DOHH2 (cell line): ENCODE measurements around the gene PTTG1.
A peak's percentile ranks its signal among the peaks of the same experiment; 100 is the strongest.

Source experiments
- H3F3A ChIP-seq: fragments of 200-600 bp; sonication (generic), shearing (Covaris generic); 2 replicates; pipeline ENCODE4 v1.6.0; 2016; ENCODE audit warnings: antibody characterized with exemption, mild to moderate bottlenecking; ENCODE audit not compliant: control insufficient read depth, insufficient read depth
- H3K27ac ChIP-seq: fragments of 200-600 bp; sonication (generic); 2 replicates; pipeline ENCODE4 v1.5.1; 2014; ENCODE audit warnings: low read depth, mild to moderate bottlenecking, low read length, moderate library complexity
- H3K27me3 ChIP-seq: fragments of 200-600 bp; sonication (generic); 2 replicates; pipeline ENCODE4 v1.6.1; 2014; ENCODE audit warnings: mild to moderate bottlenecking, low read length, mixed read lengths; ENCODE audit not compliant: control insufficient read depth
- H3K36me3 ChIP-seq: fragments of 200-600 bp; sonication (generic); 2 replicates; pipeline ENCODE4 v1.6.1; 2014; ENCODE audit warnings: mild to moderate bottlenecking, low read length, moderate library complexity, mixed read lengths; ENCODE audit not compliant: control insufficient read depth
- H3K4me1 ChIP-seq: fragments of 200-600 bp; sonication (generic); 2 replicates; pipeline ENCODE4 v1.6.1; 2014; ENCODE audit warnings: mild to moderate bottlenecking, low read length, mixed read lengths; ENCODE audit not compliant: control insufficient read depth
- H3K4me2 ChIP-seq: fragments of 200-600 bp; sonication (generic); 2 replicates; pipeline ENCODE4 v1.6.0; 2014; ENCODE audit warnings: mild to moderate bottlenecking, low read length, moderate library complexity
- H3K4me3 ChIP-seq: fragments of 200-600 bp; sonication (generic); 2 replicates; pipeline ENCODE4 v1.5.1; 2014; ENCODE audit warnings: mild to moderate bottlenecking, low read length, mixed read lengths
- H3K79me2 ChIP-seq: fragments of 200-600 bp; sonication (generic); 2 replicates; pipeline ENCODE4 v1.6.1; 2014; ENCODE audit warnings: mild to moderate bottlenecking, low read length, mixed read lengths; ENCODE audit not compliant: control insufficient read depth
- H3K9me2 ChIP-seq: fragments of 200-600 bp; sonication (generic); replicated peaks from 2 replicates; pipeline ENCODE4 v1.6.1; 2014; ENCODE audit warnings: mild to moderate bottlenecking, low read length, mixed read lengths; ENCODE audit not compliant: control insufficient read depth
- H3K9me3 ChIP-seq: fragments of 200-600 bp; sonication (generic); 2 replicates; pipeline ENCODE4 v1.6.1; 2014; ENCODE audit warnings: antibody characterized with exemption, low read length, mixed read lengths; ENCODE audit not compliant: control insufficient read depth, insufficient read depth
- H4K20me1 ChIP-seq: fragments of 200-600 bp; sonication (generic); 2 replicates; pipeline ENCODE4 v1.6.0; 2014; ENCODE audit warnings: low read depth, mild to moderate bottlenecking, antibody characterized with exemption, low read length, moderate library complexity; ENCODE audit not compliant: control insufficient read depth, insufficient read depth
- CTCF ChIP-seq: fragments of 200-600 bp; sonication (generic); IDR thresholded peaks from one replicate; pipeline ENCODE4 v1.5.1; 2014; ENCODE audit warnings: antibody characterized with exemption, mild to moderate bottlenecking, low read depth, low read length; ENCODE audit not compliant: poor library complexity, severe bottlenecking
- EZH2phosphoT487 ChIP-seq: fragments of 200-600 bp; sonication (generic); IDR thresholded peaks from 2 replicates; pipeline ENCODE4 v1.6.1; 2017; ENCODE audit warnings: borderline replicate concordance, mild to moderate bottlenecking, antibody characterized with exemption, low read length, moderate library complexity, mixed read lengths

PTTG1 gene

GRCh38 chr5:160421625-160422258 is at the start of gene PTTG1:
PTTG1 (plus strand) TSS chr5:160421855; CDS start chr5:160422313, 458 bp downstream.
- Histone ChIP-seq H4K20me1 (no peaks in the 10 kb centered on the region), H3K36me3 (peaks cover 55% of the 10 kb centered on the region), H3K4me1 (peaks cover 75% of the 10 kb centered on the region), H3K9me3 (no peaks in the 10 kb centered on the region), H3K9me2 (no peaks in the 10 kb centered on the region), H3K27ac (peak within 1 kb of the TSS; percentile 95), H3K79me2 (peaks cover 83% of the 10 kb centered on the region), H3K4me2 (peak within 1 kb of the TSS; percentile 77), H3K27me3 (no peaks in the 10 kb centered on the region), H3F3A (peaks cover 37% of the 10 kb centered on the region), H3K4me3 (peak within 1 kb of the TSS; percentile 93)
- TF ChIP-seq EZH2phosphoT487 (no peak), CTCF (no peak)

DNA sequence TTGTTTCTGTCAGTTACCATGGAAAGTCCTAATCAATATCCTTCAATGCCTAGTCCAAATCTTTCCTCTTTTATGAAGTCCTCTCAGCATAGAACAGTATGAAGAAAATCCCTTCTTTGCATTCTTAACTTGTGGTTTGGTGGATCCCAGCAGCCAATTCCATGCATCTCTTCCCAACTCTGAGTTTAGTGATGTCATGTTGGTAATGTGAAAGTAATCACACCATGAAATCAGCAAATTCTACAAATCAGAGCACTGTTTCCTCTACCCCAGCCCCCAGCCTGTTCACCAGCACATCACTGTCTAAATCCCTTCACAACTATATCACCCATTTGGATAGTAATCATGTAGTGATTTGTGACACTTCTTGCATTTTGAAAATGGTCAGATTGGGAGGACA is 46.5 kb upstream of the PTTG1 start:
- peaks cover 10% of the 10 kb centered on the region for H3K4me1 ChIP-seq
- H3K27ac ChIP-seq, result no peak overlapping the region
- H3K79me2 ChIP-seq, result no peaks in the 10 kb centered on the region
- no peak overlapping the region for H3K4me2 ChIP-seq
- H3K9me3 ChIP-seq, result no peaks in the 10 kb centered on the region
- no peaks in the 10 kb centered on the region for H3F3A ChIP-seq
- TF ChIP-seq CTCF (no peak), EZH2phosphoT487 (no peak)
- no peaks in the 10 kb centered on the region for H4K20me1 ChIP-seq
- no peak overlapping the region for H3K4me3 ChIP-seq
- H3K27me3 ChIP-seq, result peaks cover 19% of the 10 kb centered on the region
- no peaks in the 10 kb centered on the region for H3K36me3 ChIP-seq
- no peaks in the 10 kb centered on the region for H3K9me2 ChIP-seq

DNA sequence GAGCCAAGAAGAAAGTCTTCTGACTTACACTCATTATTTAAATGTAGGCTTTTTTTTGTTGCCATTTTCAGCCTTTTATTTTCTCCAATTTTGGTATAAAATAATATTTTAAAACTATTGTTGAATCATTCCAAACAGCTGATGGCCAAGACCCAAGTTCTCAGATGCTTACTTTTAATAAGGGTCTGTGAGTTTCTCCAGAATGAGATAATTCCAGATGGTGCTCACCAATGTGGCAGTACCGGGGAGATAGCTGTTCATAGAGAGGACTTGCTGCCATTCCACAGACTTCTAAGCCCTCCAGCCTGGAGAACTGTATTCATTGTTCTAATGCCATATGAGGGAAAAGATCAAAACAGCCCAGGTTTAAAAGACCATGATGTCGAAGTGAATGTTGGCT is 46.0 kb upstream of the PTTG1 start:
- Histone ChIP-seq H3F3A (no peaks in the 10 kb centered on the region), H3K9me2 (no peaks in the 10 kb centered on the region)

More for the DNA sequence above, 46.0 kb upstream of the PTTG1 start:
- H3K4me3 ChIP-seq, result no peak overlapping the region
- no peaks in the 10 kb centered on the region for H3K36me3 ChIP-seq
- no peak overlapping the region for H3K27ac ChIP-seq
- H4K20me1 ChIP-seq, result no peaks in the 10 kb centered on the region
- no peaks in the 10 kb centered on the region for H3K9me3 ChIP-seq
- H3K79me2 ChIP-seq, result no peaks in the 10 kb centered on the region
- H3K27me3 ChIP-seq, result peaks cover 19% of the 10 kb centered on the region
- H3K4me1 ChIP-seq, result peaks cover 12% of the 10 kb centered on the region
- no peak for TF ChIP-seq CTCF
- TF ChIP-seq EZH2phosphoT487, result no peak
- no peak overlapping the region for H3K4me2 ChIP-seq
